ENCODE data around the gene ZDHHC14.
"Not testable (repeated sequence)": the region's sequence is repeated elsewhere in the genome, so short reads cannot be mapped to it uniquely, and the experiment has no call there.

Gene ZDHHC14

DNA sequence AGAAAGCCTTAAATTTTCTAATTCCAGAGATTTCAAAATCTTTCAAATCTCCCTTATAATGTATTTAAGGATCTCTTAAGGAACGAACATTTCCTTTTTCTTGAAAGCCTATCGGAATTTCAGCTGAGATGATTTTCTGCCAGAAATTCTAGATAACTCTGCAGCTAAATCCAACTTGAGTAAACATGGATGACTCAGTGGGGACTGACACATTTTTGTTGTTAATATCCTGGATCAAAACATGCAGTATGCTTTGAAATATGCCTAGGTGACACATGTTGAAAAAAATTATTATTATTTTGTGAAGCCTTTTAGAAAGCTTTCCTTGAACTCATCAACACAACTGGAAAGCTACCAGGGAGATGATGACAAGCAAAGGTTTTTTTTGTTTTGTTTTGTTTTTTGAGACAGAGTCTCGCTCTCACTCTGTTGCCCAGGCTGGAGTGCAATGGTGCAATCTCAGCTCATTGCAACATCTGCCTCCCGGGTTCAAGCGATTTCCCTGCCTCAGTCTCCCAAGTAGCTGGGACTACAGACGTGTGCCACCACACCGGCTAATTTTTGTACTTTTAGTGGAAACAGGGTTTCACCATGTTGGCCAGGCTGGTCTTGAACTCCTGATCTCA is 302.0 kb downstream of the ZDHHC14 start:
- DNase-seq (ENCODE audit: low read depth in 1 of 2, low spot score in 1 of 2), result no peak

DNA sequence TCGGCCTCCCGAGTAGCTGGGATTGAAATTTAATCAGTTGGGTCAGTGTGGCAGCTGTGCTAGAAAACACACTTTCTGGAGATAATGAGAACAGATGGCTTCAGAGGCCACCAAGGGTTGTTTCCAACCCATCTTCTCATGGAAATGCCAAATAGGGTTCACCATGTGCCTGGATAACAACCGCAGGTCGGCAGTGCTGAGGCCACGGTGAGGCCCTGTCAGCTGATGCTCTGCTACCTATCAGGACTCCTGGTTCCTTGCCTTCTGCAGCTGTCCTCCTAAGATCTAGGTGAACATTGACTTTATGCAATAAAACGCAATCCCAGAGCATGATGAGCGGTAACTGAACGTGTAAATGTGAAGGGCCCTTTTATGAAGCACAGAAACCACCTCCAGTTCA is 302.7 kb downstream of the ZDHHC14 start:
- no peak for DNase-seq (ENCODE audit: low read depth in 1 of 2, low spot score in 1 of 2)

DNA sequence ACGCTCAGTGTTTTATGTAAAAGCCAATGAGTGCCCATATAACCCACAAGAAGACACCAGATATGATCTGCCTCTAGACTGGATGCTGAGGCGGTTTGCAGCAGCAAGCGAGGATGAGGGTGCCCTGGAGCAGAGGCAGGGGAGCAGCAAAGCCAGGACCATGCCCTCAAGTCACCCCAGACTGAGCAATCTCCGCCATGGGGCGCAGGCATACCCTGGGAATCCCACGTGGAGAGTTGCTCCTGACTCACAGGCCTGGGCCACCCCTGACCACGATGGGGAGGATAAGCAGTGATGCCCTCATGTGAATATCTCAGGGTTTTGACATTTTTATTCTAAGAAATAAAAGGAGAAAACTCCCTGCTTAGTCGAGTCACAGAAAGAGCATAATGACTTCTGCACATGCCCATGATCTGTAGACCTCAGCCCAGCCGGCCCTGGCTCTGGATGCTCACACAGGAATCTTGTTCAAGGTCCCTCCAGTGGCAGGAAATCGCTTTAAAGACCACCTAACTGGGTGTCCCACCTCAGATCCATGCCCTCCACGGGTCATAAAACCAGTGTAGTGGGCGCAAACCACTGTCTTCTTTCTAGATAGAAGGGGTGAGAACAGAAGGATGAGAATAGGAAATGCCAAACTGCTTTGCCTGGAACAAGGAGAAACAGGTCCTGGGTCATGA is 303.8 kb downstream of the ZDHHC14 start:
- no peak for DNase-seq (ENCODE audit: low read depth in 1 of 2, low spot score in 1 of 2)

DNA sequence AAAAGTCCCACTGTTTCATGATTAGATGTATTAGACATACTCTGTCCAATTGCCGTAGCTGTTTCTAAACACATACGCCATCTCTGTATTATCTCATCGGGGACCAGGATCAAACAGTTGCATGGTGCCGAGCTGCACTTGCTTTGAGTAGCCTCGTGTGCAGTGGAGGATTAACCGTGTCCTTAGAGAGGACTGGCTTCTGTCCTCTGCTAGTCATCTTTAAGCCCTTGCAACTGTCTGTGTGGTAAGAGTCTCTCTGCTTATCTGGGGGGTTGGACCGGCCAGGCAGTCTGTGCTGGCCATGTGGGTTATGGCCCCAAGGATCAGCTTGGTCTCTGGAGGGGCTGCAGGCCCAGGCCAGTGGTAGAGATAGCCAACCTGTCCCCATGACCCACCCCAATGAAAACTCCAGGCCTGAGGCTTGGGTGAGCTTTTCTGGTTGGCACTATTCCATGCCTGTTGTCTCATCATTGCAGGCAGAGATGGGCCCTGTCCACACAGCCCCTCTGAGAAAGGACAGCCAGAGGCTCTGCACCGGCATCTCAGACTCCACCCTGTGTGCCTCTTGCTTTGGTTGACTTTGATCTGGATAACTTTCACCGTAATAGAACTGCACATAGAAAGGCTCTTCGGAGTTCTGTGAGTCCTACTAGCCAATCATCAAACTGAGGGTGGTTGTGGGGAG is 304.7 kb downstream of the ZDHHC14 start:
- DNase-seq (ENCODE audit: low read depth in 1 of 2, low spot score in 1 of 2), result no peak

DNA sequence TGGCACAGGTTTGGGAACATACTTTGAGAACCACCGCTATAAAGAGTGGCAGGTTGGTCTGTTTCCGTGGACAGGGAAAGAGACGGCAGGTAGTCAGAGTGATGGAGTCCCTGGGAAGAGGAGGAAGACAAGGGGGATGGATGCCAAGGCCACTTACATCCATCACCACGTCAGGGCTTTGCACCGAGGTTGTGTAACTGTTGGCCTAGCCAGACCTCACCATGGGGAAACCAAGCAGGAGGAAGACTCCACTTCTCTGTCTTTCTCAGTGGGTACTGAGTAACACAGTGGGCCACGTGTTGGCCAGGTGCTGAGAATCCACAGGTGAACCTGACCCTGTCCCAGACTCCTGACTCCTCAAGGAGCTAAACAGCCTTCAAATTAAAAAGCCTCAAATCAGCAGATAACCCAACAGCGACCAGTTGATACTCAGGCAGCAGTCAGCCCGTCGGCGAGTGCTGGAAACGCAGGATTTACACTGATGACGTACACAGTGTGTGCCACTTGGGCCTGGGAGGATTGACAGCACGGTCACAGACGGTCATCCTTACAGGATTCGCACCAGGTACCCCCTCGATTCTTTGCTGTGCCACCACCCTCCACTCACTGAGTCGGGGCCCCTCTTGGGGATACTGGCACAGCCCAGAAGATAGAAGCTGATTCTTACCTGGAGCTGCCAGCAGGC is 307.4 kb downstream of the ZDHHC14 start:
- DNase-seq (ENCODE audit: low read depth in 1 of 2, low spot score in 1 of 2), result no peak

DNA sequence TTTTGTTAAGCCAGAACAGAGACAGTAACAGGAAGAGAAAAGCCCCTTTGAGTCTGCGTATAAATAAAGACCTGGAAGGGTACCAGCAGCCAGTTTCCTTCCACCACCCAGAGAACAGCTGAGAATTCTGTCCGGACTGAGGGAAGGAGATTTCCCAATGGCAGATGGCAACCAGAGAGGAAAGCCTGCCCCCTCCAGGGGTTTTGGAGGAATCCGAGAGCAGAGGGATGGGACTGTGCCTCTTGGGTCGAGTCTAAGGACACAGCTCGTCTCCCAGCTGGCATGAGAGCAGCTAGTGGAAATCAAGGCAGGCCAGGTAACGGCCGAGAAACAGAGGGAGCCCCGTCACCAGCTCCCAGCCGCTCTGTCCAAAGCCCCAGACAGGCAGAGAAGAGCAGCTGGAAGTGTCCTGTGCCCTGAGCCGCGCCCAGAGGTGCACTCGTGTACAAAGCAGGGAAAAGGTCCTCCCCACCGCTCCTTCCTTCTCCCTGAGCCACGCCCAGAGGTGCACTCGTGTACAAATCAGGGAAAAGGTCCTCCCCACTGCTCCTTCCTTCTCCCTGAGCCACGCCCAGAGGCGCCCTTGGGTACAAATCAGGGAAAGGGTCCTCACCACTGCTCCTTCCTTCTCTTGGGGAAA is 308.1 kb downstream of the ZDHHC14 start:
- no peak for DNase-seq (ENCODE audit: low read depth in 1 of 2, low spot score in 1 of 2)

DNA sequence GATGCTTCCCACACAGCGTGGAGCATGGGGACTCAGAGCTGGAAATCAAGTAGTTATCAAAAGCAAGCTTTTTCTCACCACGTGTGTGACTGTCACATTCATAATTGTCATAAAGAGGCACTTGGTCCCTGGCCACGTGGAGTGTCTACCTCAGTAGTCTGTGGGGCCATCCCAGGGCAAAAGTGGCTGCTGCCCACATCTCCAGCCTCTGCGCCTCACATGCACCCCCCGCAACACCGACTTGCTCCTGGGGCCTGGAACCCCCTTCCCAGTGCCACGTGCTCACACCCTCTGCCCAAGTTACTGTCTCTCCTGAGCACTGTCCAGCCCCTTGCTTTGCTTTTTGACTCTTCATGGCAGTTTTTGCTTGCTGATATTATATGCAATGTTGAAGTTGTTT is 308.9 kb downstream of the ZDHHC14 start:
- DNase-seq (ENCODE audit: low read depth in 1 of 2, low spot score in 1 of 2), result no peak

DNA sequence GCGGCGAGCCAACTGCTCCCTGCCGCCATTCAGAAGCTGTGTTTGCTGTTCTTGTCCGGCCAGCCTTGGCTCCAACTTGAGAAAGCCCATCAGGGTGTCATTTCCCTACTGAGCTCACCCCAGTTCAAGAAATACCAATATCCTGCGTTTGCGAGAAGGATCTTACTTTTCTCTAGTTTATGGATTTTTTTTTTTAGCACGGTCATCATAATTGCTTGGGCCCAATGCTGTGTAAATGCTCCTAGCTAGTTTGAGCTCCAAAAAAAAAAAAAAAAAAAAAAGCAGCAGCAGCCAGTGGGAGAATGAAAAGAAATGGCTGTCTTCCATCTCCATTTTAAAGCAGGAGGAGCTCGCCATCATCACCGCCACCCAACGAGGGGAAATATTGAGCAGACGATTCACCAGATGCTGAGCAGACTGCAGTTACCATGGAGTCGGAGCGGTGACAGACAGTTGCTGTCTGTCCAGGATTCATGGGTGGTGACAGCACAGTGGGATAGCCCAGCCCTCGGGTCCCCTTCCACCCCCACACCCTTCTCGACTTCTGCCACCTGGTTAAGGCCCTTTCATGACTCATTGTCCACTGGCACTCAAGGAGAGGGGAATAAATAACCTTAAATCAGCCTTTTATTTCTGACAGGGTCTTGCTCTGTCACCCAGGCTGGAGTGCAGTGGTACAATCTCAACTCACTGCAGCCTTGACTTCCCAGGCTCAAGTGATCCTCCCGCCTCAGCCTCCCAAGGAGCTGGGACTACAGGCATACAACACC is 309.6 kb downstream of the ZDHHC14 start:
- DNase-seq (ENCODE audit: low read depth in 1 of 2, low spot score in 1 of 2), result no peak

DNA sequence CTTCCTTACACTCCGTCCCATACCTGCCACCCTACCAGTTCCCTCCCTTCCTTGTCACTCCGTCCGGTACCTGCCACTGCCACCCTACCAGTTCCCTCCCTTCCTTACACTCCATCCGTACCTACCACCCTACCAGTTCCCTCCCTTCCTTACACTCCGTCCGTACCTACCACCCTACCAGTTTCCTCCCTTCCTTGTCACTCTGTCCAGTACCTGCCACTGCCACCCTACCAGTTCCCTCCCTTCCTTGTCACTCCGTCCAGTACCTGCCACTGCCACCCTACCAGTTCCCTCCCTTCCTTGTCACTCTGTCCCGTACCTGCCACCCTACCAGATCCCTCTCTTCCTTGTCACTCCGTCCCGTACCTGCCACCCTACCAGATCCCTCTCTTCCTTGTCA is 310.6 kb downstream of the ZDHHC14 start:
- not testable (repeated sequence) for DNase-seq (ENCODE audit: low read depth in 1 of 2, low spot score in 1 of 2)

DNA sequence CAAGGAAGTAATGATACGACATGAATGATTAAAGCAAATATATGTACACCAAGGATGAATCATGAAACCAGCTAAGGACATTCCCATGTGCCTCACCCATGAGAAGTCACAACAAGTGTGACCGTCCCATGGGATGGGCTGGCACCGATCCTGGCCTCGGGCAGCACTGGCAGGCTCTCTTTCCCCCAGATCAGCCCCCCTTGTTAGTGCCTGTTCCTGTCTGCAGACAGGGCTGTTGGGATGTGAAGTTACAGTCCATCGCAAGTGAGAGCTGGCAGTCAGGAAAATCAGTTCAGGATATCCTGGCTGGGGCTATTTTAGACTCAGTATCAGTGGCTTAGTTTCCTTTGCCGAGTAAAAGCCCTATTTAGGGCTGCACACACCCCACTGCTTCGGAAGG is 312.9 kb downstream of the ZDHHC14 start:
- no peak for DNase-seq (ENCODE audit: low read depth in 1 of 2, low spot score in 1 of 2)

DNA sequence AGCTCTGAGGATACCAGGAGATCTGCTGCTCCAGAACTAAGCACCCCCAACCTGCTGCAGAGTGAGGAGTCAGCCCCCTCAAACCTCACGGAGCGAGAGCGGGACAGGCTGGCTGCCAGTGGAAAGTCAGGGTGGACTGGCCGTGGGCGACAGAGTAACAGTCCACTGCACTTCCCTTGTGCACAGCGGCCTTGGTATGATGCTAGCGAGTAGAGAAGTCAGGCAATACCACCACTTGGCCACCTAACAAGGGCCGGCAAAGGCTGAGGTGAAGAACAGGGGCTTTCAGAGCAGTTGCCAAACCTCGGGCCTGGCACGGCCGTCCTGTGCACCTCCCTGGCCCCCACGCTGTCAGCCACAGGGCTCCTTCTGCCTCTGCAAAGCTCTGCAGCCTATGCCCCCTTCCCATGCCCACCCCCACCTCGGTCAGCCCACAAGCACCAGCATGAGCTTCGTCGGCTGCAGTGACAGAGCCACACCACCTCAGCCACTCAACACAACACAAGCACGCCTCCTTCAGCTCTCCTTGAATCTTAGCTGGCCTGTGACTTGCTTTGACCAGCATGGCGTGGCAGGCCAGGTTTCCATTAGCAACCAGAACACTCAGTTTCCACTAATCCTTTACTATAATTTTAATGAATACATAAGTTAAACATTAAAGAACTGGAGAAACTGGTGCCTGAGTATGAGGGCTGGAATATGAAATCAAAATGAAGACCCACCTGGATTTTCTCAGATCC is 314.5 kb downstream of the ZDHHC14 start:
- no peak for DNase-seq (ENCODE audit: low read depth in 1 of 2, low spot score in 1 of 2)

DNA sequence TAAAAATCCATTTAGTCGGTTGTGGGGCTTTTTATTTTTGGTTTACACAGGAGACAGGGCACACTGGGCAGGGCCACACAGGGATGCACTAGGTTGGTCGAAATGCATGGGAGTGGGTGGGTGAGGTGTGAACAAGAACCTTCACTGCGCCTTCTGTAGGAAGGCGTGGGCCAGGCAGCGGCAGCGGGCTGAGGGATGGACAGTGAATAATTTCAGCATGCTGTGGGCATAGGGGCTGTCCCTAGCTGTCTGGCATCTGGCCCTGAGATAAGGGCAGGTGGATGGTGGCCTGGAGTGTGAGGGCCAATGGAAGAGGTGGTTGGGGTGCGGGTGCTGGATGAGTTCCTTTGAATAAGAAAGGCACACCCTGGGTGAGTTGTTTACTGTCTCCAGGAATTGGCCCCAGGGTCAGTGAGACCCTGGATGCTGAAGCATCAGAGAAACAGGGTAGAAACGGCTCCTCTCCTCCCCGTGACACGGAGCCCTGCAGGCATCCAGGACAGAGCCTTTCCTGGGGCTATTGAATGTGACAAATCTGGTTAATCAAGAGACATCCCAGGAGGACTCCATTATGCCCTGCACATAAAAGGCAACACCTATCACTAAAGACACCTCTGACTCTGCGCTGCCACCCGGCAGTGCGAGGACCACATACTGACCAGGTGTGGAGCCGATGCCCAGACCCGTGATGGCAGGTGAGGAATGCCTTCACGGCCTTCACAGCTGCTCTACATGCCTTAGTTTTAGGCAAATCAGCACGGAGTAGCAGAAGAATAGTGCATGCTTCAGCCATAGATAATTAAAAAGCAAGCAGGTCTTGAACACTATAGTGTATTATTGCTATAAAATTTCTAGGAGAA is 319.0 kb downstream of the ZDHHC14 start:
- DNase-seq (ENCODE audit: low read depth in 1 of 2, low spot score in 1 of 2), result no peak

DNA sequence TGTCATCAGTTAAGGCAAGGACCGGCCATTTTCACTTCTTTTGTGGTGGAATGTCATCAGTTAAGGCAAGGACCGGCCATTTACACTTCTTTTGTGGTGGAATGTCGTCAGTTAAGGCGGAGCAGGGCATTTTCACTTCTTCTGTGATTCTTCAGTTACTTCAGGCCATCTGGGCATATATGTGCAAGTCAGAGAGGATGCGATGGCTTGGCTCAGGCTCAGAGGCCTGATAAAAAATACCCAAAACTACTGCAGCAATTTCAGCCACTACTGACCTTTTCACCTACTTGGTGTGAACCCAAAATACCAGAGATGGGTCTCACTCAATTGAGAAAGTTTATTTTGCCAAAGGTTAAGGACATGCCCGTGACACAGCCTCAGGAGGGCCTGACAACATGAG is 325.4 kb downstream of the ZDHHC14 start:
- not testable (repeated sequence) for DNase-seq (ENCODE audit: low read depth in 1 of 2, low spot score in 1 of 2)

DNA sequence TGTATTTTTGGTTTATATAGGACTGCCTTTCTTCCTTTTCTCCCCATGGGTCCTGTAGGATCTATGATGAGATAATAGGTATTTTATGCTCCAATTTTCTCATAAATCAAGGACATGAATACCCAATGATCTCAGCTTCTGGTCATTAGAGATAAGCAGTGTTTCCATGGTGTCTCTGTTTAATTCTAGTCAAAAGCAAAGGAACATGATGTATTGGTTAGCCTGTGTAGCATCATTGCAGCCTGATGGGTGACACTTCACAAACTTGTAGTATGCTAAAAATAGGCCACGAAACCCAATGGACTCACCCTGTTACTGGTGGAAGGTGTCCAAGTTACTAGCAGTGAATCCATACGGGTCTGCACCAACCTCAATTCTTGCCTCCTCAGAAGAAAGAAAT is 325.9 kb downstream of the ZDHHC14 start:
- DNase-seq (ENCODE audit: low read depth in 1 of 2, low spot score in 1 of 2), result no peak

DNA sequence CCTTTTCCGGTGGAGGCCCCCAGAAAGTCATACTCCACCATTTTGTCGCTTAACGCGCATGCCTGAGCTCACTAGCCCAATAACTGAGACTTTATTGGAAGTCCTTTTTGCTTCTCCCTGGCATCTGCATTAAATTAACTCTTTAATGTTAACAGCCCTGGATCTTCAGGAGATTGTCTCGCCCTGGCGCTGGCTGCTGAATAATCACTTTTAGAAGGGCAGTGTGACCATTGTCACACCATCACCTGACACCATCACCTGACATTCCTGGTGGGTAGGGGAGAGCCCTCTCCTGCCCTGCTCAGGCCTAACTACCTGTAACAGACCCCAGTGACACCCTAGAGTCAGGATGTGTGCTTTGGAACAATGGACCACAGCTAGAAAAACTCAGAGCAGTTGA is 326.6 kb downstream of the ZDHHC14 start:
- DNase-seq (ENCODE audit: low read depth in 1 of 2, low spot score in 1 of 2), result no peak

DNA sequence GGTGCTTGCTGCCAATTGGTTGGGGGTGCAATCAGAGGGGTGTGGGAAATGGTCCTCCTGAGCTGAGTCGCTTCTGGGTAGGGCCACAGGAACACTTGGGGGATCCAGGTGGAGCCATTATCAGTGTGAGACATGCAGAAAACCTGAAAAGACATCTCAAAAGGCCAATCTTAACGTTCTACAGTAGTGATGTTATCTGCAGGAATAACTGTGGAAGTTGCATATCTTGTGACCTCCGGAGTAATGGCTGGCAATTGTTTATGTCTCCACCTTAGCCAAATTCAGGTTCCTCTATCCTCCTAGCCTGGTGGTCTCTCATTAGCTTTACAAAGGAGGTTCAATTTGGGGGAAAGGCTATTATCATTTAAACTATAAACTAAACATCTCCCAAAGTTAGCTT is 327.2 kb downstream of the ZDHHC14 start:
- DNase-seq (ENCODE audit: low read depth in 1 of 2, low spot score in 1 of 2), result no peak

DNA sequence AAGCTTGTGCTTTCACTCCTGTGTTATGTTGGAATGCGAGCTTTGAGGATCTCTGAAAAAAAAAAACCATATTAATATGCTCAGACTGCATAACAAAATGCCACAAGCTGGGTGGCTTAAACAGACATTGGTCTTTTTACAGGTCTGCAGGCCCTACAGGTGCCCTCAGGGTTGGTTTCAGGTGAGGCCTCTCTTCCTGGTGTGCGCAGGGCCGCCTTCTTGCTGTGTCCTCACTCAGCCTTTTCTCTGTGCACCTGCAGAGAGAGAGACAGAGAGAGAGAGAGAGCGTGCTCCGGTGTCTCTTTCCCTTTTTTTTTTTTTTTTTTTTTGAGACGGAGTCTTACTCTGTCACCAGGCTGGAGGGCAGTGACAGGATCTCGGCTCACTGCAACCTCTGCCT is 327.9 kb downstream of the ZDHHC14 start:
- DNase-seq (ENCODE audit: low read depth in 1 of 2, low spot score in 1 of 2), result no peak

DNA sequence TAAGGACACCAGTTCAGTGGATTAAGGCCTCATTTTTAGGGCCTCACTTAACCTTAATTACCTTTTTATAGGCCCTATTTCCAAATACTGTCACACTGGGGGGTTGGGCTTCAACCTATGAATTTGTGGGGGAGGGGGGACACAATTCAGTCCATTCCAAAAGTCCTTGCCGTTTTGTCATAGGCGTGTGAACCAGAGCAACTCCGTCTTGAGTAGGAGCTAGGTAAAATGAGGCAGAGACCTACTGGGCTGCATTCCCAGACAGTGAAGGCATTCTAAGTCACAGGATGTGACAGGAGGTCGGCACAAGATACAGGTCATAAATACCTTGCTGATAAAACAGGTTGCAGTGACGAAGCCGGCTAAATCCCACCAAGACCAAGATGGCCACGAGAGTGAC is 328.6 kb downstream of the ZDHHC14 start:
- no peak for DNase-seq (ENCODE audit: low read depth in 1 of 2, low spot score in 1 of 2)

DNA sequence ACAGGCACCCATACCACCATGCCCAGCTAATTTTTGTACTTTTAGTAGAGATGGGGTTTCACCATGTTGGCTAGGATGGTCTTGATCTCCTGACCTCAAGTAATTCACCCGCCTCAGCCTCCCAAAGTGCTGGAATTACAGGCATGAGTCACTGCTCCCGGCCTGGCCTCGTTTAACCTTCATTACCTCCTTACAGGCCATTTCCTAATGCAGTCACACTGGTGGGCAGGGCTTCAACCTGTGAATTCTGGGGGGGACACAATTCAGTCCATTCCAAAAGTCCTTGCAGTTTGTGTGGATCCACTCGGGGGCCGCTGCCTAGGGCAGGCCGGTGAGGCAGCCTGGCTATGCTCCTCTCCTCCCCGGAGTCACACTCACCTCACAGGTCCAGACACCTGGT is 329.6 kb downstream of the ZDHHC14 start:
- DNase-seq (ENCODE audit: low read depth in 1 of 2, low spot score in 1 of 2), result no peak

Data from activated T-helper 1 cell treated with anti-CD3 and anti-CD28 coated beads, Interleukin-2, amount 50 U/mL, for 16 hours (primary cell).